ENCODE results near the gene B3GALNT1.

The B3GALNT1 gene

GRCh38 chr3:161104561-161105551, at the start of gene B3GALNT1:
Gene B3GALNT1, minus strand, starts transcription at chr3:161105349. Its CDS starts 18,595 bp downstream, at chr3:161086754.
- DNase-seq (ENCODE audit: low read depth) = peak; percentile 55
- peak within 1 kb of the TSS; percentile 65 for H3K4me3 ChIP-seq (ENCODE audit: control insufficient read depth, low read depth, low read length)
- no peak for TF ChIP-seq CTCF (conservative IDR thresholded peaks at IDR 0.05; ENCODE audit: control insufficient read depth, insufficient read depth, low read depth, low read length)

GRCh38 chr3:161153480-161153879, 48.3 kb upstream of the B3GALNT1 start:
- TF ChIP-seq CTCF (conservative IDR thresholded peaks at IDR 0.05; ENCODE audit: control insufficient read depth, insufficient read depth, low read depth, low read length) = no peak
- no peak for DNase-seq (ENCODE audit: low read depth)

GRCh38 chr3:161150001-161150525, 44.9 kb upstream of the B3GALNT1 start:
- DNase-seq (ENCODE audit: low read depth) = peak; percentile 78
- no peak overlapping the region for H3K4me3 ChIP-seq (ENCODE audit: control insufficient read depth, low read depth, low read length)
- no peak for TF ChIP-seq CTCF (conservative IDR thresholded peaks at IDR 0.05; ENCODE audit: control insufficient read depth, insufficient read depth, low read depth, low read length)

More at GRCh38 chr3:161153480-161153879, 48.3 kb upstream of the B3GALNT1 start:
- no peak overlapping the region for H3K4me3 ChIP-seq (ENCODE audit: control insufficient read depth, low read depth, low read length)

- TF ChIP-seq CTCF (conservative IDR thresholded peaks at IDR 0.05; ENCODE audit: control insufficient read depth, insufficient read depth, low read depth, low read length) = no peak
- H3K4me3 ChIP-seq (ENCODE audit: control insufficient read depth, low read depth, low read length) = no peak overlapping the region
- peak; percentile 70 for DNase-seq (ENCODE audit: low read depth)
Measured at GRCh38 chr3:161149529-161149928, 44.4 kb upstream of the B3GALNT1 start.

GRCh38 chr3:161148832-161149475, 43.8 kb upstream of the B3GALNT1 start:
- peak; percentile 51 for DNase-seq (ENCODE audit: low read depth)

More at GRCh38 chr3:161148832-161149475, 43.8 kb upstream of the B3GALNT1 start:
- no peak overlapping the region for H3K4me3 ChIP-seq (ENCODE audit: control insufficient read depth, low read depth, low read length)
- TF ChIP-seq CTCF (conservative IDR thresholded peaks at IDR 0.05; ENCODE audit: control insufficient read depth, insufficient read depth, low read depth, low read length) = no peak
